HG03135 (cell line): ENCODE results near the gene SNORC.

Experiments used
- ATAC-seq: cut with Tn5 transposase; IDR thresholded peaks from one replicate; pipeline ENCODE4 v1.9.1; 2021; ENCODE audit warnings: mild to moderate bottlenecking, moderate library complexity; ENCODE audit not compliant: unreplicated experiment

Gene SNORC

GRCh38 chr2:232882085-232882484 lies 12.0 kb downstream of the SNORC start:
- ATAC-seq = no peak

GRCh38 chr2:232882505-232883115 lies 12.5 kb downstream of the SNORC start:
- no peak for ATAC-seq

GRCh38 chr2:232883116-232883721 lies 13.2 kb downstream of the SNORC start:
- ATAC-seq = no peak

GRCh38 chr2:232884001-232884421 lies 13.9 kb downstream of the SNORC start:
- no peak for ATAC-seq

GRCh38 chr2:232884549-232885263 lies 14.6 kb downstream of the SNORC start:
- ATAC-seq = no peak

- ATAC-seq = no peak
These were observed 15.3 kb downstream of the SNORC start for GRCh38 chr2:232885264-232885961.

- no peak for ATAC-seq
These were observed 16.1 kb downstream of the SNORC start for GRCh38 chr2:232886176-232886575.

- no peak for ATAC-seq
These were observed 16.6 kb downstream of the SNORC start for GRCh38 chr2:232886632-232887031.

GRCh38 chr2:232887171-232887850 lies 17.2 kb downstream of the SNORC start:
- ATAC-seq = no peak

- no peak for ATAC-seq
These were observed 18.2 kb downstream of the SNORC start for GRCh38 chr2:232888099-232888836.

- ATAC-seq = no peak
These were observed 18.9 kb downstream of the SNORC start for GRCh38 chr2:232888839-232889529.

- no peak for ATAC-seq
These were observed 19.9 kb downstream of the SNORC start for GRCh38 chr2:232889876-232890401.

- no peak for ATAC-seq
These were observed 20.5 kb downstream of the SNORC start for GRCh38 chr2:232890536-232890895.

- no peak for ATAC-seq
These were observed 21.0 kb downstream of the SNORC start for GRCh38 chr2:232890896-232891601.

GRCh38 chr2:232891621-232892071 lies 21.6 kb downstream of the SNORC start:
- no peak for ATAC-seq

GRCh38 chr2:232892221-232892620 lies 22.2 kb downstream of the SNORC start:
- no peak for ATAC-seq

- ATAC-seq = no peak
These were observed 22.8 kb downstream of the SNORC start for GRCh38 chr2:232892843-232893242.

GRCh38 chr2:232893834-232894233 lies 23.8 kb downstream of the SNORC start:
- ATAC-seq = no peak

- no peak for ATAC-seq
These were observed 24.2 kb downstream of the SNORC start for GRCh38 chr2:232894251-232894650.
